ENCODE results near the gene POLG2. TPM values are rescaled to one million over a fixed set of nuclear protein-coding genes. Genes with fewer than 3 reads are reported as not detected.
"Not testable (repeated sequence)": the region's sequence is repeated elsewhere in the genome, so short reads cannot be mapped to it uniquely, and the experiment has no call there.

Gene POLG2
- total and polyA plus RNA-seq, 3 donors from 2014 or later, result 19.0 to 47.1 (median 29.7) TPM

DNA sequence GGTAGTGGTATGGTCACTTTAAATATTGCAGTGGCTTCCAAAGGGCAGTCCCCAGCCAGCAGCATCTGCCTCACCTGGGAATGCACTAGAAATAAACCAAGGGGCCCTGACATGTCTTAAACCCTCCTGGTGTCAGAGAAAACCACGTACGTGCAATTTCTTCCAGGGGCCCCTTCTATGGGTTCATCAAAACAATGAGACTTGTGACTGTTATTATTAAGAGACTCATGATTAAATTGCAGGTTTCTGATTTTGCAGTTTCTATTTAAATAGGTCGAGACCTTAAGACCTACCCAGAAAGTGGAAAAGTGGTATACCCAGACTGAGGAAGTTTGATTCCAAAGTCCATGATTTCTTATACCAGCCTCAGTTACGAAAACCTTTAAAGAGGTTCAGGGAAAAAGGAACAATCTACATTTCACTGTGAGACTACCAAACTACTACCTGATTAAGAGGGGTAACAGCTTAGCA, 746 bp upstream of the POLG2 start:
- WGBS, 2 donors, result 31 to 38% methylated on average over 4 of the region's 4 CpGs
- intact Hi-C loops (cut with DNase I; ENCODE audit: low total_unique reads), result no loop called here

DNA sequence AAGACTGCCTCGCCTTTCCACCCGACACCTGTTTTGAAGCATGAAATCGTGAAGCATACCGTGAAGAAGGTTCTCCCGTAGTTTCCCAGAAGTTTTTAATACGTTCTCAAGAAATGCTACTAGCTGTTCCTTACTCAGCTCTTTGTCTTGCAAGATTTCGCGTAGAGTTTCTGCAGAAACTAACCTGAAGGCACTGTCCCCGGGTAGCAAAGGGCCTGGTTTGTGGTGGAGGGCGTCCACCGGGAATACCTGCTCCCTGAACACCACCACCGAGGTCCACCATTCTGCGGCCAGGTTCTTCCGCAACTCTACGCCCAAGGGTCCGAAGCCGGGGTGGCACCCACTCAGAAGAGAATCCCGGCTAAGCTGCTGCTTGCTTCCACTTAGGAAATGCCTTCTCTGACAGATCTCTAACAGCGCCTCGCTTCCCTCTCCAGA, 487 bp downstream of the POLG2 start:
- intact Hi-C loops (cut with DNase I; ENCODE audit: low total_unique reads), result no loop called here
- Histone ChIP-seq H3K9me3 (no peaks in the 10 kb centered on the region), H3K4me3 (peak overlapping the region; percentile 64 to 74), H3K27ac (peak overlapping the region; percentile 31 to 82), H3K27me3 (no peaks in the 10 kb centered on the region), H3K4me1 (peaks cover 23% of the 10 kb centered on the region), H3K36me3 (ENCODE audit: low read depth, missing control alignments) (no peaks in the 10 kb centered on the region)
- no peak for TF ChIP-seq POLR2A (IDR thresholded peaks at IDR 0.05)
- TF ChIP-seq, protein P1, sequence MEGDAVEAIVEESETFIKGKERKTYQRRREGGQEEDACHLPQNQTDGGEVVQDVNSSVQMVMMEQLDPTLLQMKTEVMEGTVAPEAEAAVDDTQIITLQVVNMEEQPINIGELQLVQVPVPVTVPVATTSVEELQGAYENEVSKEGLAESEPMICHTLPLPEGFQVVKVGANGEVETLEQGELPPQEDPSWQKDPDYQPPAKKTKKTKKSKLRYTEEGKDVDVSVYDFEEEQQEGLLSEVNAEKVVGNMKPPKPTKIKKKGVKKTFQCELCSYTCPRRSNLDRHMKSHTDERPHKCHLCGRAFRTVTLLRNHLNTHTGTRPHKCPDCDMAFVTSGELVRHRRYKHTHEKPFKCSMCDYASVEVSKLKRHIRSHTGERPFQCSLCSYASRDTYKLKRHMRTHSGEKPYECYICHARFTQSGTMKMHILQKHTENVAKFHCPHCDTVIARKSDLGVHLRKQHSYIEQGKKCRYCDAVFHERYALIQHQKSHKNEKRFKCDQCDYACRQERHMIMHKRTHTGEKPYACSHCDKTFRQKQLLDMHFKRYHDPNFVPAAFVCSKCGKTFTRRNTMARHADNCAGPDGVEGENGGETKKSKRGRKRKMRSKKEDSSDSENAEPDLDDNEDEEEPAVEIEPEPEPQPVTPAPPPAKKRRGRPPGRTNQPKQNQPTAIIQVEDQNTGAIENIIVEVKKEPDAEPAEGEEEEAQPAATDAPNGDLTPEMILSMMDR (IDR thresholded peaks at IDR 0.05), result no peak
- WGBS, 2 donors, result 0% methylated on average over 20 of the region's 20 CpGs
- DNase-seq, result no peak

More for the DNA sequence above, 746 bp upstream of the POLG2 start:
- Histone ChIP-seq H3K4me3 (peak overlapping the region; percentile 64 to 74), H3K4me1 (peaks cover 23% of the 10 kb centered on the region), H3K36me3 (ENCODE audit: low read depth, missing control alignments) (no peaks in the 10 kb centered on the region), H3K9me3 (no peaks in the 10 kb centered on the region), H3K27ac (peak overlapping the region in 1 of 2 donors; percentile 82), H3K27me3 (no peaks in the 10 kb centered on the region)
- no peak for DNase-seq
- TF ChIP-seq, protein P1 (IDR thresholded peaks at IDR 0.05), result no peak
- no peak for TF ChIP-seq POLR2A (IDR thresholded peaks at IDR 0.05)

DNA sequence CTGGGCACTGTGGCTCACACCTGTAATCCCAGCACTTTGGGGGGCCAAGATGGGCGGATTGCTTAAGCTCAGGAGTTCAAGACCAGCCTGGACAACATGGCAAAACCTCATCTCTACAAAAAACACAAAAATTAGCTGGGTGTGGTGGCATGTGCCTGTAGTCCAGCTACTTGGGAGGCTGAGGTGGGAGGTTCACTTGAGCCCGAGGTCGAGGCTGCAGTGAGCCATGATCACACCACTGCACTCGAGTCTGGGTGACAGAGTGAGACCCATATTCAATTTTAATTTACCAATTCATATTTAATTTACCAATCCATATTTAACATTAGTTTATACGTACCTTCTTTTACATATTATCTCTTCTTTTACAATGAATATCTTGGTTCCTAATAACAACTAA, 1.6 kb downstream of the POLG2 start:
- intact Hi-C loops (cut with DNase I; ENCODE audit: low total_unique reads); H3K27me3 ChIP-seq; H3K9me3 ChIP-seq; H3K4me3 ChIP-seq; H3K27ac ChIP-seq; H3K36me3 ChIP-seq (ENCODE audit: low read depth, missing control alignments); DNase-seq: not testable (repeated sequence)
- 51 to 76% methylated on average over 5 of the region's 5 CpGs for WGBS, 2 donors
- peaks cover 19% of the 10 kb centered on the region for H3K4me1 ChIP-seq

DNA sequence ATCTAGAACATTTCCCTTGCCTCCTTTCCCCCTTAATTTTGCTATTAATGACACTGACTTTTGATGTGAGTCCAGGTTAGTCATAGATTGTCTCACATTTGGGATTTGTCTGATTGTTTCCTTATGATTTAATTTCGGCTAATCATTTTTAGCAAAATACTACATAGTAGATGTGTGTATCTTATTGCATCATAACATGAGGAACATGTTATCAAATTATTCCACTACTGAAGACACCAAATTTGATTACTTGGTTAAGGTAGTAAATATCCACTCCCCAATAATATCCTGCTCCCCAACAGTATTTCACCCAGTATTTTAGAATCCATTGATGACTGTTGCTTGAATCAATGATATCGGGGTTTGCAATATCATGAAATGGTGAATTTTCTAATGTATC, 2.7 kb downstream of the POLG2 start:
- Histone ChIP-seq H3K4me3 (no peak overlapping the region), H3K9me3 (no peaks in the 10 kb centered on the region), H3K27me3 (no peaks in the 10 kb centered on the region), H3K4me1 (peaks cover 19% of the 10 kb centered on the region), H3K27ac (no peak overlapping the region), H3K36me3 (ENCODE audit: low read depth, missing control alignments) (no peaks in the 10 kb centered on the region)
- no peak for TF ChIP-seq POLR2A (IDR thresholded peaks at IDR 0.05)
- TF ChIP-seq, protein P1 (IDR thresholded peaks at IDR 0.05), result no peak
- 87 to 97% methylated on average over 2 of the region's 2 CpGs for WGBS, 2 donors
- no peak for DNase-seq
- intact Hi-C loops (cut with DNase I; ENCODE audit: low total_unique reads), result no loop called here

DNA sequence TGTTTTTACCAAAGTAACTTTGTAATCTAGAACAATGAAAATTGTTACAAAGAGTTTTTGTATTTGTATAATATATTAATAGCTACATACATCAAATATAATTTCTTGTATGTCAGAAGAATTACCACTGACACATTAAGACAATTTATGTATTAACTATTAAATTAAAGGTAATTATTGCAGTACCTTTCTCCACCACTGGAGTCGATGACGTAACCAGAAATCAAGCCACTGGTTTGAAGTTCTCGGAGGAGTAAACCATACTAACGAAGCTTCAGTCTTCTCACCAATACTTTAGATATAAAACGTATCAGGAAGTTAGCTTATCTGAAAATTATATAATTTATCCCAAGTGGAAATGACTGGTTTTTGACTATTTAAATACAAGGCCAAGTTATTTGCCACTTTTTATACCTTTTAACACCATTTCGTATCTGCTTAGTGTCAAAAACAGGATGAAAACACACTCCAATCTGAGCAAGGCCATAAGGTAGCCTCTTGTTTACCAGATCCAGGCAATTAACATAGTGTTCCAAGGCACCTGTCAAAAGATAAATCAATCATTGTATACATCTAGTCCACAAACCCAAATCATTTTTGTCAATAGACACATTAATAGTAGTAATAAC, 4.3 kb downstream of the POLG2 start:
- Histone ChIP-seq H3K27me3 (no peaks in the 10 kb centered on the region), H3K27ac (no peak overlapping the region), H3K36me3 (ENCODE audit: low read depth, missing control alignments) (no peaks in the 10 kb centered on the region), H3K4me3 (no peak overlapping the region), H3K4me1 (peaks cover 19% of the 10 kb centered on the region), H3K9me3 (no peaks in the 10 kb centered on the region)
- intact Hi-C loops (cut with DNase I; ENCODE audit: low total_unique reads), result no loop called here
- DNase-seq, result no peak
- TF ChIP-seq, protein P1 (IDR thresholded peaks at IDR 0.05), result peak in 2 of 3 experiments; percentile 41 to 83
- no peak for TF ChIP-seq POLR2A (IDR thresholded peaks at IDR 0.05)
- WGBS, 2 donors, result 69 to 76% methylated on average over 6 of the region's 6 CpGs

All from testis (tissue), 3 donors.